Peyer's patch (tissue), 4 donors: ENCODE measurements around the gene TAS2R42.

ENCODE experiments used
- CTCF ChIP-seq, 6 experiments: fragments of 450-650 bp in 4 of 6; fragments of 200-600 bp in 2 of 6; sonication (generic) in 1 of 6; IDR thresholded peaks; one replicate each; pipeline ENCODE4 v1.5.1; 2017 to 2019; ENCODE audit warnings: antibody characterized with exemption in 6 of 6, mild to moderate bottlenecking in 3 of 6, moderate library complexity in 1 of 6
- POLR2A ChIP-seq, 2 donors: fragments of 450-650 bp; IDR thresholded peaks; one replicate each; pipeline ENCODE4 v1.5.1; 2017; ENCODE audit warnings: antibody characterized with exemption in 2 of 2, mild to moderate bottlenecking in 2 of 2, moderate library complexity in 2 of 2

GRCh38 chr12:11204173-11204572 lies 17.4 kb upstream of the TAS2R42 start:
- TF ChIP-seq CTCF (IDR thresholded peaks at IDR 0.05) = no peak
- no peak for TF ChIP-seq POLR2A (IDR thresholded peaks at IDR 0.05)
